Right lobe of liver (tissue), 6 donors: ENCODE data around the gene XRN2. TPM values are rescaled to one million over a fixed set of nuclear protein-coding genes. Genes with fewer than 3 reads are reported as not detected.

Experiments used
- ATAC-seq, 4 donors: fragments of 200-7000 bp; cut with Tn5 transposase; one replicate each; pipeline ENCODE4 v1.9.1; 2020; ENCODE audit warnings: mild to moderate bottlenecking in 4 of 4, moderate library complexity in 4 of 4
- DNase-seq, 3 donors: peaks; one replicate each; pipeline ENCODE4 v3.0.0-alpha.2; 2020
- H3K27ac ChIP-seq, 3 donors: fragments of 200-600 bp; one replicate each; pipeline ENCODE4 v1.8.0; 2022
- H3K27me3 ChIP-seq, 2 donors: fragments of 200-600 bp; one replicate each; pipeline ENCODE4 v1.8.0; 2022
- H3K36me3 ChIP-seq, 4 donors: fragments of 200-600 bp; sonication (generic) in 1 of 4; one replicate each; pipeline versions ENCODE4 v1.5.1 to v1.8.0; 2017 to 2022; ENCODE audit warnings: control low read depth in 1 of 4
- H3K4me1 ChIP-seq, 4 donors: fragments of 200-600 bp; sonication (generic) in 1 of 4; one replicate each; pipeline versions ENCODE4 v1.5.1 to v1.8.0; 2017 to 2022; ENCODE audit warnings: control low read depth in 1 of 4
- H3K4me3 ChIP-seq, 3 donors: fragments of 200-600 bp; one replicate each; pipeline ENCODE4 v1.8.0; 2022
- H3K9me3 ChIP-seq, 4 donors: fragments of 200-600 bp; sonication (generic) in 1 of 4; one replicate each; pipeline versions ENCODE4 v1.5.1 to v1.8.0; 2017 to 2022; ENCODE audit warnings: control low read depth in 1 of 4
- POLR2A ChIP-seq: fragments of 450-650 bp; IDR thresholded peaks from one replicate; pipeline ENCODE4 v1.6.1; 2017; ENCODE audit warnings: antibody characterized with exemption, mild to moderate bottlenecking
- WGBS: methylation state at CpG from one replicate; pipeline ENCODE4 v1.1.6; 2018; ENCODE audit warnings: low coverage, low lambda C conversion rate; ENCODE audit not compliant: insufficient coverage; ENCODE audit errors: missing lambda C conversion rate; 5-methylcytosine and 5-hydroxymethylcytosine counted together
- intact Hi-C, 2 donors: fragments of 100-400 bp; cut with DNase I; formaldehyde crosslinking; loops; one replicate each; pipeline versions ENCODE4 v1.11.2 to v1.14.1; 2022
- total RNA-seq, 6 experiments: library from RNA; depleted of rRNA in 2 of 6; stranded (reverse); fragments of >200 nt in 2 of 6; fragmentation: NEBNext Ultra II Directional in 3 of 6; extraction: Animal tissue kit (Norgen Biotek cat#: 25700) in 3 of 6; gene quantifications; one replicate each; pipeline versions ENCODE4 v1.1.0 to v1.2.4, GENCODE V29; 2016 to 2023
- TF ChIP-seq, protein P1 (sequence below), 4 donors: fragments of 200-600 bp in 3 of 4; fragments of 450-650 bp in 1 of 4; IDR thresholded peaks; one replicate each; pipeline versions ENCODE4 v1.5.1 to v1.8.0; 2016 to 2022; ENCODE audit warnings: antibody characterized with exemption in 4 of 4, mild to moderate bottlenecking in 2 of 4
- donor health status: DM: no; HTN: yes; CAD: no.
- donor health status: DM: no; HTN: no; CAD: no.
- donor health status: DM: no; HTN: no; CAD: no.
- donor health status: DM: no; HTN: yes; CAD: no.
- donor health status: DM: no; HTN: yes; CAD: no.

The XRN2 gene
- total RNA-seq, 6 experiments from 2014 or later: 18.2 to 39.5 (median 26.7) TPM

DNA sequence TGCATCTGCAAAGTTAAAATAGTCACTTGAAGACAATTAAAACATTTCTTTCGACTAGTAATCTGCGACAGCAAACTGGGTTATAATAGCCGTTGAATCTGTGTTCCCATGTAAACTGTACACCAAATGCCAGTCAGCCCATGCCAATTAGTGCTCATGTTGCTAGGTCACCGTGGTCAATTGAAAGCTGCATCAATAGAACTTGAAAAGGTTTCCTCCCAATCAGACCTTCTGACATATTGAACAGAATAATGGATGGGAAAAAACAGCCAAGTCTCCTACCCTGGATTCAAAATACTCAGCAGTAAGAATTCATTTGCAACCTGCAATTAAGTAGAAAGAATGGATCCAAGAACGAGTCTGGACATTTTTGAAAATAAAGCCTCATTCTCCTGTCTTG lies 83.0 kb downstream of the XRN2 start:
- Histone ChIP-seq H3K27ac (no peak overlapping the region), H3K27me3 (no peaks in the 10 kb centered on the region), H3K4me1 (peaks cover 0 to 15% (median 2%) of the 10 kb centered on the region in 4 donors), H3K4me3 (no peak overlapping the region), H3K36me3 (peaks cover 0 to 44% (median 6%) of the 10 kb centered on the region in 4 donors), H3K9me3 (no peaks in the 10 kb centered on the region)
- WGBS: 98% methylated on average over 5 of the region's 5 CpGs
- ATAC-seq: no peak
- TF ChIP-seq POLR2A: no peak
- TF ChIP-seq, protein P1, sequence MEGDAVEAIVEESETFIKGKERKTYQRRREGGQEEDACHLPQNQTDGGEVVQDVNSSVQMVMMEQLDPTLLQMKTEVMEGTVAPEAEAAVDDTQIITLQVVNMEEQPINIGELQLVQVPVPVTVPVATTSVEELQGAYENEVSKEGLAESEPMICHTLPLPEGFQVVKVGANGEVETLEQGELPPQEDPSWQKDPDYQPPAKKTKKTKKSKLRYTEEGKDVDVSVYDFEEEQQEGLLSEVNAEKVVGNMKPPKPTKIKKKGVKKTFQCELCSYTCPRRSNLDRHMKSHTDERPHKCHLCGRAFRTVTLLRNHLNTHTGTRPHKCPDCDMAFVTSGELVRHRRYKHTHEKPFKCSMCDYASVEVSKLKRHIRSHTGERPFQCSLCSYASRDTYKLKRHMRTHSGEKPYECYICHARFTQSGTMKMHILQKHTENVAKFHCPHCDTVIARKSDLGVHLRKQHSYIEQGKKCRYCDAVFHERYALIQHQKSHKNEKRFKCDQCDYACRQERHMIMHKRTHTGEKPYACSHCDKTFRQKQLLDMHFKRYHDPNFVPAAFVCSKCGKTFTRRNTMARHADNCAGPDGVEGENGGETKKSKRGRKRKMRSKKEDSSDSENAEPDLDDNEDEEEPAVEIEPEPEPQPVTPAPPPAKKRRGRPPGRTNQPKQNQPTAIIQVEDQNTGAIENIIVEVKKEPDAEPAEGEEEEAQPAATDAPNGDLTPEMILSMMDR (IDR thresholded peaks at IDR 0.05): no peak
- intact Hi-C loops: no loop called here
- DNase-seq: no peak

DNA sequence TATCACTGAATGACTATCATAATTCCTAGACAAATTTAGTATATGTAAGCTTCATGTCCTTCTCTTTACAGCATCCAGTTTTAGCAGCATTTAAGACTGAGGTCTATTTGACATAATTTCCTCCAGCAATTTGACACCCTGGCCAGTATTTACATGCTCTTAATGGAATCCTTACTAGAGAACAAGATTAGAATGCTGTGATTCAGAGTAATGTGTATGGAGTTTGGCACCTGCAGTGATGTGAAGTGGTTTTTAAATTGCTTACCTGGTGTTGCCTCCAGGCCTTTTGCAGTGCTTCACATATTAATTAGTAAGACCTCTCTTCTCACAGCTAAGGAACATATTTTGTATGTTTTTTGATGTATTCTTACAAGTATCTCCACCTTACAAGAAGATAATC lies 84.4 kb downstream of the XRN2 start:
- no peaks in the 10 kb centered on the region for H3K9me3 ChIP-seq
- peaks cover 0 to 15% (median 2%) of the 10 kb centered on the region in 4 donors for H3K4me1 ChIP-seq
- peaks cover 0 to 36% (median 3%) of the 10 kb centered on the region in 4 donors for H3K36me3 ChIP-seq
- no peak overlapping the region for H3K27ac ChIP-seq
- TF ChIP-seq, protein P1 (IDR thresholded peaks at IDR 0.05): no peak
- TF ChIP-seq POLR2A: no peak
- intact Hi-C loops: no loop called here
- H3K27me3 ChIP-seq: no peaks in the 10 kb centered on the region
- DNase-seq (no peak), ATAC-seq (no peak)
- H3K4me3 ChIP-seq: no peak overlapping the region

DNA sequence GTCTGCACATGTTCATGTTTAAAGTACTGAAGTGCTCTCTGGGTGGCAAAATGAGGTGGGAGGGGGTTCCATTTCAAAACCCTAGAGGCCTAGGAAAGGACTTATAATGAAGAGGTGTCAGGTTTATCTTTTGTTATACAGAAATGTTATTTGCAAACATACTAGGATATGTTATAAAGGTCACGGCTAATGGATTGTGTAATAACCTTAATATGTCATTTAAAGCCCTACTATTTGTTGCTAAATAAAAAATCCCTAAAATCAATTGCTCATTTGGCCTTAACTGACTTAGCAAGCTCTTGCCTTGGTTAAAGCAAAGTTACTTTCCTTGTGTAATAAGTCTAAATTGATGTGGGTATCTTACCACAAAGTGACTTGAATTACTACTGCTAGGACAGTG lies 85.4 kb downstream of the XRN2 start:
- no peak for DNase-seq
- Histone ChIP-seq H3K4me3 (no peak overlapping the region), H3K9me3 (no peaks in the 10 kb centered on the region), H3K36me3 (peaks cover 0 to 27% (median 2%) of the 10 kb centered on the region in 4 donors), H3K27ac (no peak overlapping the region), H3K27me3 (peaks cover 5 to 9% of the 10 kb centered on the region in 2 donors), H3K4me1 (peaks cover 0 to 15% (median 2%) of the 10 kb centered on the region in 4 donors)
- 17% methylated on average over 1 of the region's 1 CpG for WGBS
- peak; percentile 32 to 72 (median 68) for ATAC-seq
- TF ChIP-seq POLR2A: no peak
- TF ChIP-seq, protein P1 (IDR thresholded peaks at IDR 0.05): no peak
- intact Hi-C loops: no loop called here

DNA sequence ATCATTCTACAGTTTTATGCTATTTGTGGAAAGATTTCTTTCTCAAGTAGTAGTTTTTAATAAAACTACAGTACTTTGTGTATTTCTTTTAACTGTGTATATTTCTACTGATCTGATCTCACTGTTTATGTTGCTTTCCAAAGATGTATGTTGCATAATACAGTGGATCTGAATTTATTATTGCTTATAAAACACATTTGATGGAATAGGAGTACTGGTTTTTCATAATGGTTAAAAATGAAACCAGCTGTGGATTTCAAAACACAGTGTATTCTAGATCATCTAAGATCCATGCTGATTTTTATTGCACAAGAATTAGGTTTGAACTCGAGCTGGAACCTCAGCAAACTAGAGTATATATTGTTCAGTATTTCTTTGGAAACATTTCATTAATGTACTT lies 86.2 kb downstream of the XRN2 start:
- 0% methylated on average over 1 of the region's 1 CpG for WGBS
- no peak overlapping the region for H3K4me3 ChIP-seq
- H3K9me3 ChIP-seq: no peaks in the 10 kb centered on the region
- peaks cover 0 to 15% (median 2%) of the 10 kb centered on the region in 4 donors for H3K4me1 ChIP-seq
- peaks cover 0 to 21% (median 2%) of the 10 kb centered on the region in 4 donors for H3K36me3 ChIP-seq
- ATAC-seq (no peak), DNase-seq (no peak)
- no peak overlapping the region for H3K27ac ChIP-seq
- H3K27me3 ChIP-seq: peaks cover 9 to 16% of the 10 kb centered on the region in 2 donors
- intact Hi-C loops: no loop called here
- TF ChIP-seq, protein P1 (IDR thresholded peaks at IDR 0.05): no peak
- no peak for TF ChIP-seq POLR2A

DNA sequence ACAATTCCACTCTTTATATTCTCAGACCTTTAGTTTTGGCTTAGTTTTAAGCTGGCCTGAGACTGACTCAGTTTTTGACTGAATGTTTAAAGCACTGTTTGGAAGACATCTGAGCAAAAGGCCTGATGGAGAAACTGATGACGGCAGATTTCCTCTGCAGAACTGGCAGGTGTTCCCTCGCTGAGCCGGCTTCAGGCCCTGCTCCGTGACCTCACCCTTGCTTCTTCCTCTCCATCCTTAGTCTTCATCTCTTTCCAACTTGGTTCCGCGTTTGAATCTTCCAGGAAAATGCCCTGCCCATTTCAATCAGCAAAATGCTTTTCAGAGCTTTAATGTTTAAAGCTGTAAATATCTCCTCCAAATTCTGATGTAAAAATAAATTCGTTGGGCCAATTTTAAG lies 87.6 kb downstream of the XRN2 start:
- Histone ChIP-seq H3K4me1 (peaks cover 0 to 15% (median 2%) of the 10 kb centered on the region in 4 donors), H3K9me3 (no peaks in the 10 kb centered on the region), H3K4me3 (no peak overlapping the region), H3K27me3 (peaks cover 13 to 30% of the 10 kb centered on the region in 2 donors), H3K36me3 (peaks cover 0 to 15% (median 2%) of the 10 kb centered on the region in 4 donors), H3K27ac (no peak overlapping the region)
- TF ChIP-seq POLR2A: no peak
- TF ChIP-seq, protein P1 (IDR thresholded peaks at IDR 0.05): no peak
- intact Hi-C loops: no loop called here
- DNase-seq (no peak), ATAC-seq (no peak)
- WGBS: 94% methylated on average over 7 of the region's 7 CpGs
